ENCODE results near the gene BCL10. TPM values are rescaled to one million over a fixed set of nuclear protein-coding genes. Genes with fewer than 3 reads are reported as not detected.

Gene BCL10
- polyA plus RNA-seq, 1 of the 3 experiments (the other 2 are of a cell fraction): 5.8 TPM

DNA sequence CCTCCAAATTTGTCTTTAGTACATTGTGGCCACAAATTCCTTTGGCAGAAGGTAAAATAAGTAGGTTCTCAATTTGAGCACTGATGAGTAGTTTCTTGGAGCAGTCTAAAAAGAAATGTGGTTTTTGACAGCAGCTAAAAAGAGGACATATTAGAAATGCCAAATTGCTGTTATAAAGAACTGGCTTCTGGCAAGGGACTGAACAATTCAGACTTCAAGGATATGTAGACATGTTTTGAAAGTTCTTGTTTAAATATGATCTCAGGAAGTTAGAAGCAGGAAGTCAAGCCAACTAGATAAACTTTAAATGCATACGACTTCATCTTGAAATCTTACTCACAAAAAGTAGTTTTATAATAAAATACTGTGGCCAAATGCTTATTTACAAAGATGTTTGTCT lies 35.8 kb downstream of the BCL10 start:
- H3K9me2 ChIP-seq: no peaks in the 10 kb centered on the region
- H3K9ac ChIP-seq: no peak overlapping the region
- POLR2A ChIA-PET: no interaction called here
- WGBS (ENCODE audit: low lambda C conversion rate): 47% methylated on average over 1 of the region's 1 CpG
- no peak overlapping the region for H3K4me3 ChIP-seq (ENCODE audit: low read depth in 2 of 2, low read length in 1 of 2)
- no peaks in the 10 kb centered on the region for H3K9me3 ChIP-seq
- H3F3A ChIP-seq (replicated peaks; ENCODE audit: insufficient read depth): no peaks in the 10 kb centered on the region
- H2AFZ ChIP-seq (ENCODE audit: low read depth): no peak overlapping the region
- no peaks in the 10 kb centered on the region for H4K20me1 ChIP-seq (ENCODE audit: insufficient read depth)
- peaks cover 10 to 33% of the 10 kb centered on the region in 2 experiments; a peak in 3 of 4 replicates for H3K4me1 ChIP-seq (ENCODE audit: control insufficient read depth in 1 of 2, insufficient read depth in 2 of 2, low read depth in 1 of 2, low read length in 1 of 2)
- H3K27ac ChIP-seq (ENCODE audit: low read depth in 2 of 2, low read length in 1 of 2): no peak overlapping the region
- no peaks in the 10 kb centered on the region for H3K36me3 ChIP-seq (replicated peaks in 1 of 2; ENCODE audit: control insufficient read depth in 1 of 2, insufficient read depth in 2 of 2, low read length in 1 of 2)
- TF ChIP-seq RAD21 (IDR thresholded peaks at IDR 0.05; ENCODE audit: low read length) (no peak), CHD2 (IDR thresholded peaks at IDR 0.05; ENCODE audit: low read length, partially characterized antibody) (no peak), RCOR1 (IDR thresholded peaks at IDR 0.05; ENCODE audit: low read length) (no peak), TCF12 (IDR thresholded peaks at IDR 0.05) (no peak), MXI1 (IDR thresholded peaks at IDR 0.05; ENCODE audit: low read depth, low read length) (no peak), TEAD4 (IDR thresholded peaks at IDR 0.05; ENCODE audit: borderline replicate concordance, insufficient read depth) (no peak), RFX5 (IDR thresholded peaks at IDR 0.05; ENCODE audit: low read length) (no peak), FOSL2 (IDR thresholded peaks at IDR 0.05; ENCODE audit: borderline replicate concordance, low read depth) (no peak), NRF1 (IDR thresholded peaks at IDR 0.05; ENCODE audit: low read depth, low read length) (no peak), POLR2AphosphoS5 (IDR thresholded peaks at IDR 0.05; ENCODE audit: low read depth, low read length) (no peak)
- TF ChIP-seq, protein P1, sequence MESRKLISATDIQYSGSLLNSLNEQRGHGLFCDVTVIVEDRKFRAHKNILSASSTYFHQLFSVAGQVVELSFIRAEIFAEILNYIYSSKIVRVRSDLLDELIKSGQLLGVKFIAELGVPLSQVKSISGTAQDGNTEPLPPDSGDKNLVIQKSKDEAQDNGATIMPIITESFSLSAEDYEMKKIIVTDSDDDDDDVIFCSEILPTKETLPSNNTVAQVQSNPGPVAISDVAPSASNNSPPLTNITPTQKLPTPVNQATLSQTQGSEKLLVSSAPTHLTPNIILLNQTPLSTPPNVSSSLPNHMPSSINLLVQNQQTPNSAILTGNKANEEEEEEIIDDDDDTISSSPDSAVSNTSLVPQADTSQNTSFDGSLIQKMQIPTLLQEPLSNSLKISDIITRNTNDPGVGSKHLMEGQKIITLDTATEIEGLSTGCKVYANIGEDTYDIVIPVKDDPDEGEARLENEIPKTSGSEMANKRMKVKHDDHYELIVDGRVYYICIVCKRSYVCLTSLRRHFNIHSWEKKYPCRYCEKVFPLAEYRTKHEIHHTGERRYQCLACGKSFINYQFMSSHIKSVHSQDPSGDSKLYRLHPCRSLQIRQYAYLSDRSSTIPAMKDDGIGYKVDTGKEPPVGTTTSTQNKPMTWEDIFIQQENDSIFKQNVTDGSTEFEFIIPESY (IDR thresholded peaks at IDR 0.05; ENCODE audit: borderline replicate concordance, low read depth): no peak
- peaks cover 8% of the 10 kb centered on the region; the same call in 1 of the 2 replicates for H3K27me3 ChIP-seq (ENCODE audit: insufficient read depth)
- no peaks in the 10 kb centered on the region for H3K79me2 ChIP-seq (ENCODE audit: insufficient read depth)
- CTCF ChIA-PET: interaction anchor here (1.1 to 1.6 kb wide), 3 partner anchors 14 to 296 kb away, joined by 4 to 6 read pairs (median 5); partner anchors contain the start of gene C1orf52
- H3K4me2 ChIP-seq: no peak overlapping the region
- no peak for DNase-seq

DNA sequence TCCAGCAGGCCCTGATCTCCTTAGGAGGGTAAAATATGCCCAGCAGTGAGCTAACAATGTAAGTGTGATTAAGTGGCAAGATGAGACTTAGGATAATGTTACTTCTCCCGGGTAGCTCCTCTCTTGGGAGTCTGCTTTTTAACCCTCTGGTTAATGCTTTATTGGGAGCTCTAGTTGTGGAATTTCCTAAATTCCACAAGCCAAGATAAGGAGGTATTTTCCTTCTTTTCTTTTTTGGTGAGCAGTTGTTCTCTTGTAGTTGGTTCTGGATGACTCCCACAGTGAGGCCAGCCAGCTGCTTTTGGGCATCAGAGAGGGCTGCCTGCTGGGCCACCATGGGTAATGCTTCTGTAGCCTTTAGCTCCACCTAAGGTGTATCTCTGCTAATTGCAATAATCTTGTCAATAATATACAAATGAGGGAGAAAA lies 36.2 kb downstream of the BCL10 start:
- ChIA-PET CTCF (interaction anchor here (1.1 to 1.6 kb wide), 3 partner anchors 14 to 295 kb away, joined by 4 to 6 read pairs (median 5); partner anchors contain the start of gene C1orf52), POLR2A (no interaction called here)
- Histone ChIP-seq H3K36me3 (replicated peaks in 1 of 2; ENCODE audit: control insufficient read depth in 1 of 2, insufficient read depth in 2 of 2, low read length in 1 of 2) (no peaks in the 10 kb centered on the region), H3K9me2 (no peaks in the 10 kb centered on the region), H3K27me3 (ENCODE audit: insufficient read depth) (peaks cover 8% of the 10 kb centered on the region; the same call in 1 of the 2 replicates), H3K4me2 (no peak overlapping the region), H3K79me2 (ENCODE audit: insufficient read depth) (no peaks in the 10 kb centered on the region), H3K27ac (ENCODE audit: low read depth in 2 of 2, low read length in 1 of 2) (no peak overlapping the region), H4K20me1 (ENCODE audit: insufficient read depth) (no peaks in the 10 kb centered on the region), H3K4me3 (ENCODE audit: low read depth in 2 of 2, low read length in 1 of 2) (no peak overlapping the region), H3K9ac (no peak overlapping the region), H2AFZ (ENCODE audit: low read depth) (no peak overlapping the region), H3F3A (replicated peaks; ENCODE audit: insufficient read depth) (no peaks in the 10 kb centered on the region), H3K9me3 (no peaks in the 10 kb centered on the region), H3K4me1 (ENCODE audit: control insufficient read depth in 1 of 2, insufficient read depth in 2 of 2, low read depth in 1 of 2, low read length in 1 of 2) (peaks cover 10 to 29% of the 10 kb centered on the region in 2 experiments; a peak in 3 of 4 replicates)
- DNase-seq: no peak
- TF ChIP-seq, protein P2, sequence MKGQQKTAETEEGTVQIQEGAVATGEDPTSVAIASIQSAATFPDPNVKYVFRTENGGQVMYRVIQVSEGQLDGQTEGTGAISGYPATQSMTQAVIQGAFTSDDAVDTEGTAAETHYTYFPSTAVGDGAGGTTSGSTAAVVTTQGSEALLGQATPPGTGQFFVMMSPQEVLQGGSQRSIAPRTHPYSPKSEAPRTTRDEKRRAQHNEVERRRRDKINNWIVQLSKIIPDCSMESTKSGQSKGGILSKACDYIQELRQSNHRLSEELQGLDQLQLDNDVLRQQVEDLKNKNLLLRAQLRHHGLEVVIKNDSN (IDR thresholded peaks at IDR 0.05; ENCODE audit: borderline replicate concordance, low read depth): no peak
- TF ChIP-seq CHD2 (IDR thresholded peaks at IDR 0.05; ENCODE audit: low read length, partially characterized antibody): no peak
- TF ChIP-seq, protein P3, sequence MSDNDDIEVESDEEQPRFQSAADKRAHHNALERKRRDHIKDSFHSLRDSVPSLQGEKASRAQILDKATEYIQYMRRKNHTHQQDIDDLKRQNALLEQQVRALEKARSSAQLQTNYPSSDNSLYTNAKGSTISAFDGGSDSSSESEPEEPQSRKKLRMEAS (IDR thresholded peaks at IDR 0.05; ENCODE audit: low read depth): no peak
- TF ChIP-seq FOSL2 (IDR thresholded peaks at IDR 0.05; ENCODE audit: borderline replicate concordance, low read depth): no peak
- no peak for TF ChIP-seq SMC3 (IDR thresholded peaks at IDR 0.05; ENCODE audit: low read depth, low read length)
- no peak for TF ChIP-seq RCOR1 (IDR thresholded peaks at IDR 0.05; ENCODE audit: low read length)
- TF ChIP-seq GABPA (IDR thresholded peaks at IDR 0.05; ENCODE audit: low read depth): no peak
- TF ChIP-seq FOXM1 (IDR thresholded peaks at IDR 0.05; ENCODE audit: low read depth): no peak
- no peak for TF ChIP-seq YY1 (IDR thresholded peaks at IDR 0.05; ENCODE audit: low read depth)
- no peak for TF ChIP-seq FOXJ3 (CRISPR knock-in tag; IDR thresholded peaks at IDR 0.05)
- no peak for TF ChIP-seq SIN3A (IDR thresholded peaks at IDR 0.05; ENCODE audit: borderline replicate concordance, low read depth, low read length)
- no peak for TF ChIP-seq GATA2 (CRISPR knock-in tag; IDR thresholded peaks at IDR 0.05)
- TF ChIP-seq MXI1 (IDR thresholded peaks at IDR 0.05; ENCODE audit: low read depth, low read length): no peak
- no peak for TF ChIP-seq TEAD4 (IDR thresholded peaks at IDR 0.05; ENCODE audit: borderline replicate concordance, insufficient read depth)
- 11% methylated on average over 1 of the region's 1 CpG for WGBS (ENCODE audit: low lambda C conversion rate)

All from SK-N-SH (cell line).